ENCODE results near the gene TMED3.

The TMED3 gene

DNA sequence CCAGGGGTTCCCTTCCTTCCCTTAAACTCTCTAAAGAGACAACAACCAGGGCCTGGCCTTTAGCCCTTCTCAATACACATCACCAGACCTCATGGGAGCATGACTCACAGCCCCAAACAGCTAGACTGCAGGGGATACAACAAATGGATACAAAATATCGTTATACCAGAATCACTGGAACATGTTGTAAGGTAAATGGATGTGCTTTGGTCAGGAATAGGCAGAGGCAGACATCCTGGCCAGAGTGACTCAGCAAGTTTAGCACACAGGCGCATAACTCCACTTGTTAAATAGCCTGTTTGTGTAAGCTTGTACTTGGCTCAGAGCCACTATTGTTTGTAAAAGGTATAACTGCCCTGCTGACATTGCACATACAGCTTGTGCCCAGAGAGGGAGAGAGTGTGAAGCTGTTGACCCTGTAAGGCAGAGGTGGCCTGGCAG lies 18.3 kb downstream of the TMED3 start:
- TF ChIP-seq CTCF (IDR thresholded peaks at IDR 0.05; ENCODE audit: low read depth, low read length), result no peak
- in situ Hi-C loops (cut with HindIII; ENCODE audit: low sequenced_read_pairs), result no loop called here
- DNase-seq (ENCODE audit: low read depth, low spot score), result peak; percentile 84
- H3K4me3 ChIP-seq (ENCODE audit: low read depth, low read length), result no peak overlapping the region

DNA sequence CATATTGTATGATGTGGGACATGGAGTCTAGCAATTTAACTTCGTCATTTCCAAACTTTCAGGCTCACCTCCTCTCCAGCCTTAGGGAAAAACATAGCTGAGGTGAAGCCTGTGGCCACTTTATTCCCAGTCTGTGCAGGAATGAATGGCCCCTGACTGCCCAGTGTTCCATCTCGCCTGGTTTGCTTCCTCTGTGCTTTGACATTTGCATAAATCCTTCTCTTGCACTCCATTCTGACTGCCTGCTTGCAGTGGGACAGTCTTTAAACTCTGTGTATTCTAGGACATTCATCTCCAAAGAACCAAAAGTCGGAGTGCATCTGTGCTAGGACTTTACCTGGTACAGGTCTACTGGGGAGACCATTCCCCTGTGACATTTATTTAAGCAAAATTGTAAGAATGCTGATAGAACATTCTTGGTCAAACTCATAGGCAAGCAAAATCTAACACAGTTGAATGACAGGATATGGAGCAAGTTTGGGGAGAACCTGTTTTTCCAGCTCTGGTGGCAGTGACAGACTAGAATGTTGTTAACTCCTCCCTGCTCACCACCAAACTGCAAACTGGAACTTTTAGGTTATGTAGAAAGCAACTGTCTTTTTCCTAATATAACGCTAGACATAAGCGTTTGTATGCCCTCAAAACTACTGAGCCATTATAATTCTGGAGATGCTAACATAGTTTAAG lies 22.1 kb downstream of the TMED3 start:
- in situ Hi-C loops (cut with HindIII; ENCODE audit: low sequenced_read_pairs), result no loop called here
- H3K4me3 ChIP-seq (ENCODE audit: low read depth, low read length), result no peak overlapping the region
- DNase-seq (ENCODE audit: low read depth, low spot score), result no peak
- TF ChIP-seq CTCF (IDR thresholded peaks at IDR 0.05; ENCODE audit: low read depth, low read length), result no peak

- H3K4me3 ChIP-seq (ENCODE audit: low read depth, low read length), result no peak overlapping the region
- in situ Hi-C loops (cut with HindIII; ENCODE audit: low sequenced_read_pairs), result no loop called here
- no peak for DNase-seq (ENCODE audit: low read depth, low spot score)
- TF ChIP-seq CTCF (IDR thresholded peaks at IDR 0.05; ENCODE audit: low read depth, low read length), result no peak
Observed at GRCh38 chr15:79337591-79337990, 26.7 kb downstream of the TMED3 start.

- in situ Hi-C loops (cut with HindIII; ENCODE audit: low sequenced_read_pairs), result no loop called here
- peak; percentile 68 for DNase-seq (ENCODE audit: low read depth, low spot score)
- H3K4me3 ChIP-seq (ENCODE audit: low read depth, low read length), result no peak overlapping the region
- TF ChIP-seq CTCF (IDR thresholded peaks at IDR 0.05; ENCODE audit: low read depth, low read length), result peak; percentile 90
Observed at GRCh38 chr15:79339588-79340314, 28.8 kb downstream of the TMED3 start.

DNA sequence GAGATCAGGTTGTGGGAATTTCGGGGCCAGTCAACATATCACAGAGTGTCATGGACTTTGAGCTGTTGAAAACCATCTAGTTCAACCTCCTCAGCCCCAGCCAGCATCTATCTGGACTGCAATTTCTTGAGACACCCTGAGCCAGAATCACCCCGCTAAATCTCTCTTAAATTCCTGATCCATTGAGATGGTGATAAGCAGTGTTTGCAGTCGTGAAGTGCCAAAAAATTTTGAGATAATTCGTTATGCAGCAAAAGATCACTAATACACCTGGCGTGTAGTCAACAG lies 29.3 kb downstream of the TMED3 start:
- no peak for DNase-seq (ENCODE audit: low read depth, low spot score)
- H3K4me3 ChIP-seq (ENCODE audit: low read depth, low read length), result no peak overlapping the region
- in situ Hi-C loops (cut with HindIII; ENCODE audit: low sequenced_read_pairs), result no loop called here

GRCh38 chr15:79341396-79341795 lies 30.5 kb downstream of the TMED3 start:
- in situ Hi-C loops (cut with HindIII; ENCODE audit: low sequenced_read_pairs), result no loop called here
- no peak for TF ChIP-seq CTCF (IDR thresholded peaks at IDR 0.05; ENCODE audit: low read depth, low read length)
- DNase-seq (ENCODE audit: low read depth, low spot score), result no peak
- H3K4me3 ChIP-seq (ENCODE audit: low read depth, low read length), result no peak overlapping the region

More for the DNA sequence above, 29.3 kb downstream of the TMED3 start:
- no peak for TF ChIP-seq CTCF (IDR thresholded peaks at IDR 0.05; ENCODE audit: low read depth, low read length)

Data from astrocyte of the spinal cord (primary cell).